ENCODE data around the gene TMEM151A.
"Not testable (repeated sequence)": the region's sequence is repeated elsewhere in the genome, so short reads cannot be mapped to it uniquely, and the experiment has no call there.

Gene TMEM151A

GRCh38 chr11:66291706-66292542 lies at the start of gene TMEM151A:
TMEM151A (plus strand) TSS chr11:66291894; CDS start chr11:66292014, 120 bp downstream.
- DNase-seq, result no peak

- DNase-seq, result no peak
Observed at GRCh38 chr11:66242095-66242765, 49.5 kb upstream of the TMEM151A start.

GRCh38 chr11:66243782-66244535 lies 47.7 kb upstream of the TMEM151A start:
- no peak for DNase-seq

- no peak for DNase-seq
Observed at GRCh38 chr11:66247295-66247694, 44.4 kb upstream of the TMEM151A start.

GRCh38 chr11:66247801-66248200 lies 43.9 kb upstream of the TMEM151A start:
- no peak for DNase-seq

GRCh38 chr11:66248903-66249302 lies 42.8 kb upstream of the TMEM151A start:
- DNase-seq, result no peak

GRCh38 chr11:66251809-66252208 lies 39.9 kb upstream of the TMEM151A start:
- no peak for DNase-seq

GRCh38 chr11:66253081-66253480 lies 38.6 kb upstream of the TMEM151A start:
- not testable (repeated sequence) for DNase-seq

- DNase-seq, result no peak
Observed at GRCh38 chr11:66258473-66258893, 33.2 kb upstream of the TMEM151A start.

GRCh38 chr11:66259225-66259624 lies 32.5 kb upstream of the TMEM151A start:
- no peak for DNase-seq

- no peak for DNase-seq
Observed at GRCh38 chr11:66259956-66260355, 31.7 kb upstream of the TMEM151A start.

GRCh38 chr11:66261578-66261977 lies 30.1 kb upstream of the TMEM151A start:
- DNase-seq, result no peak

- no peak for DNase-seq
Observed at GRCh38 chr11:66262191-66262590, 29.5 kb upstream of the TMEM151A start.

GRCh38 chr11:66262696-66263095 lies 29.0 kb upstream of the TMEM151A start:
- no peak for DNase-seq

- DNase-seq, result no peak
Observed at GRCh38 chr11:66263231-66263630, 28.5 kb upstream of the TMEM151A start.

- no peak for DNase-seq
Observed at GRCh38 chr11:66263785-66264184, 27.9 kb upstream of the TMEM151A start.

GRCh38 chr11:66264383-66264782 lies 27.3 kb upstream of the TMEM151A start:
- DNase-seq, result no peak

GRCh38 chr11:66264914-66265313 lies 26.8 kb upstream of the TMEM151A start:
- DNase-seq, result no peak

- no peak for DNase-seq
Observed at GRCh38 chr11:66265531-66266377, 25.9 kb upstream of the TMEM151A start.

- DNase-seq, result no peak
Observed at GRCh38 chr11:66266378-66267038, 25.2 kb upstream of the TMEM151A start.

- DNase-seq, result no peak
Observed at GRCh38 chr11:66267039-66267378, 24.7 kb upstream of the TMEM151A start.
